Tibial nerve (tissue), 4 donors: ENCODE data around the gene ANKAR.

Source experiments
- CTCF ChIP-seq, 5 experiments: fragments of 200-600 bp in 3 of 5; fragments of 450-650 bp in 2 of 5; sonication (generic) in 3 of 5; IDR thresholded peaks; one replicate each; pipeline ENCODE4 v1.5.1; 2016 to 2019; ENCODE audit warnings: antibody characterized with exemption in 5 of 5, mild to moderate bottlenecking in 3 of 5, moderate library complexity in 2 of 5
- EP300 ChIP-seq, 2 donors: sonication (generic); formaldehyde crosslinking; IDR thresholded peaks; one replicate each; pipeline ENCODE4 v1.6.1; 2017; ENCODE audit warnings: antibody characterized with exemption in 2 of 2, mild to moderate bottlenecking in 1 of 2
- POLR2A ChIP-seq, 2 donors: fragments of 450-650 bp; IDR thresholded peaks; one replicate each; pipeline ENCODE4 v1.6.1; 2017; ENCODE audit warnings: antibody characterized with exemption in 2 of 2, mild to moderate bottlenecking in 2 of 2, moderate library complexity in 2 of 2

DNA sequence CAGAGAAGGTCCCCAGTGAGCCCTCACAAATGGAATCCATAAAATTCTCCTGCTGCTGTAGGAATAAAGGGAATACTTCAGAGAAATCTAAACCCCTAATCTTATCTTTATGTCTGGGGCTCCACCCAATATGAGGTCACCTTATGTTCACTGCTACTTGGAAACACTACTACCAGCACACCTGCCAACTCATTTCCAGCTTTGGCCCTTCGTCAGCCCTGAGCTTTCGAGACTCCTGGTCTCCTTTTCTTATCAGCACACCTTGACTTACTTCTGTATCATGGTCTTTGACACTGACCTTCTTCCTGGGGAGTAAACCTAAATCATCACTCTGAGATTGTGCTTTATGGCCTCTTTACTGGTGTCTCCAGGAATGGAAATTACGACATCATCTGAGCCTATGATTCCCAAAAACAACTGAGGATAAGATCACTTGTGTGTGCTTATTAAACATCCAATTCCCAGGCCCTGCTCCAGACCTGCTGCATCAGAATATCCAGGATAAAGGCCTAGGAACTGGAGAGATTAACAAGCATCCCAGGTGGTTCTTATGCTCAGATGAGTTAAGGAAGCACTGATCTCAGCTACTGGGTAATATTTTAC, 35.4 kb upstream of the ANKAR start:
- no peak for TF ChIP-seq CTCF (IDR thresholded peaks at IDR 0.05)
- no peak for TF ChIP-seq EP300 (IDR thresholded peaks at IDR 0.05)
- no peak for TF ChIP-seq POLR2A (IDR thresholded peaks at IDR 0.05)
